Neural progenitor cell (in vitro differentiated cells): ENCODE data around the gene MAGI2. TPM values are rescaled to one million over a fixed set of nuclear protein-coding genes. Genes with fewer than 3 reads are reported as not detected.
A peak's percentile ranks its signal among the peaks of the same experiment; 100 is the strongest.

Experiments used
- DNase-seq: peaks from one replicate; pipeline ENCODE4 v3.0.0-alpha.2; 2016; ENCODE audit warnings: low spot score
- H2AFZ ChIP-seq: fragments of 200-600 bp; sonication (generic); replicated peaks from 2 replicates; pipeline ENCODE4 v1.6.1; 2016; ENCODE audit warnings: antibody characterized with exemption
- H3F3A ChIP-seq: fragments of 200-600 bp; sonication (generic); 2 replicates; pipeline ENCODE4 v1.6.1; 2016; ENCODE audit warnings: antibody characterized with exemption, low read depth
- H3K27ac ChIP-seq: fragments of 200-600 bp; sonication (generic); 2 replicates; pipeline ENCODE4 v1.5.1; 2016; ENCODE audit warnings: mild to moderate bottlenecking
- H3K27me3 ChIP-seq: fragments of 200-600 bp; sonication (generic); 2 replicates; pipeline ENCODE4 v1.6.1; 2016; ENCODE audit warnings: mild to moderate bottlenecking, moderate library complexity
- H3K36me3 ChIP-seq: fragments of 200-600 bp; sonication (generic); 2 replicates; pipeline ENCODE4 v1.5.1; 2016
- H3K4me1 ChIP-seq: fragments of 200-600 bp; sonication (generic); 2 replicates; pipeline ENCODE4 v1.6.1; 2016; ENCODE audit warnings: mixed run types
- H3K4me2 ChIP-seq: fragments of 200-600 bp; sonication (generic); 2 replicates; pipeline ENCODE4 v1.6.1; 2016
- H3K4me3 ChIP-seq: fragments of 200-600 bp; sonication (generic); 2 replicates; pipeline ENCODE4 v1.5.1; 2016
- H3K79me2 ChIP-seq: fragments of 200-600 bp; sonication (generic); 2 replicates; pipeline ENCODE4 v1.6.1; 2016; ENCODE audit warnings: low read depth
- H3K9ac ChIP-seq: fragments of 200-600 bp; sonication (generic); 2 replicates; pipeline ENCODE4 v1.6.1; 2016
- H3K9me3 ChIP-seq: fragments of 200-600 bp; sonication (generic); 2 replicates; pipeline ENCODE4 v1.5.1; 2016; ENCODE audit warnings: low read depth
- H4K20me1 ChIP-seq: fragments of 200-600 bp; sonication (generic); 2 replicates; pipeline ENCODE4 v1.6.1; 2016; ENCODE audit warnings: low read depth
- H3K27ac Mint-ChIP-seq: 3 replicates; pipeline ENCODE4 v1.8.0; 2021; ENCODE audit warnings: mixed read lengths
- H3K27me3 Mint-ChIP-seq: 2 replicates; pipeline ENCODE4 v1.8.0; 2022; ENCODE audit warnings: low read depth, mild to moderate bottlenecking, inconsistent platforms, moderate library complexity, mixed read lengths; ENCODE audit not compliant: insufficient read depth
- H3K36me3 Mint-ChIP-seq: 3 replicates; pipeline ENCODE4 v1.8.0; 2021; ENCODE audit warnings: mixed read lengths
- H3K4me1 Mint-ChIP-seq: 3 replicates; pipeline ENCODE4 v1.8.0; 2021; ENCODE audit warnings: mixed read lengths
- H3K4me3 Mint-ChIP-seq: 3 replicates; pipeline ENCODE4 v1.8.0; 2021; ENCODE audit warnings: mild to moderate bottlenecking, moderate library complexity, mixed read lengths
- H3K9me3 Mint-ChIP-seq: 3 replicates; pipeline ENCODE4 v1.8.0; 2020; ENCODE audit warnings: mixed read lengths
- CTCF ChIP-seq: fragments of 200-600 bp; sonication (generic); IDR thresholded peaks from 2 replicates; pipeline ENCODE4 v1.5.1; 2017; ENCODE audit warnings: antibody characterized with exemption, mild to moderate bottlenecking
- EZH2 ChIP-seq: fragments of 200-600 bp; sonication (generic); IDR thresholded peaks from 2 replicates; pipeline ENCODE4 v1.6.1; 2017; ENCODE audit warnings: antibody characterized with exemption, mild to moderate bottlenecking, moderate library complexity
- EZH2phosphoT487 ChIP-seq: fragments of 200-600 bp; sonication (generic); IDR thresholded peaks from 2 replicates; pipeline ENCODE4 v1.6.1; 2017; ENCODE audit warnings: antibody characterized with exemption
- total RNA-seq: library from RNA; depleted of rRNA; stranded (reverse); fragments of >200 nt; gene quantifications from 2 replicates; pipeline ENCODE4 v1.2.3, GENCODE V29; 2015; ENCODE audit warnings: low replicate concordance

Gene MAGI2
- total RNA-seq, 1 donor from 2014 or later: 5.8 TPM

- H3K4me3 ChIP-seq: no peak overlapping the region
- H3K4me1 ChIP-seq: peaks cover 10% of the 10 kb centered on the region
- Mint-ChIP-seq H3K4me1 (peaks cover 36% of the 10 kb centered on the region), H3K4me3 (no peak overlapping the region), H3K27me3 (peaks cover 3% of the 10 kb centered on the region), H3K9me3 (no peaks in the 10 kb centered on the region), H3K36me3 (no peaks in the 10 kb centered on the region), H3K27ac (peak overlapping the region; percentile 40)
- no peak overlapping the region for H3K27ac ChIP-seq
- no peaks in the 10 kb centered on the region for H3F3A ChIP-seq
- H3K9ac ChIP-seq: no peak overlapping the region
- H4K20me1 ChIP-seq: no peaks in the 10 kb centered on the region
- no peaks in the 10 kb centered on the region for H3K27me3 ChIP-seq
- no peaks in the 10 kb centered on the region for H3K36me3 ChIP-seq
- TF ChIP-seq EZH2phosphoT487: no peak
- no peak for TF ChIP-seq CTCF
- no peak for TF ChIP-seq EZH2
- H3K79me2 ChIP-seq: no peaks in the 10 kb centered on the region
- H3K4me2 ChIP-seq: no peak overlapping the region
- DNase-seq: no peak
- no peak overlapping the region for H2AFZ ChIP-seq
- no peaks in the 10 kb centered on the region for H3K9me3 ChIP-seq
Observed at GRCh38 chr7:78047800-78048199, 1405.7 kb downstream of the MAGI2 start.

- H3K4me3 Mint-ChIP-seq: no peak overlapping the region
- H3K4me3 ChIP-seq: no peak overlapping the region
- H3K27me3 Mint-ChIP-seq: peaks cover 2% of the 10 kb centered on the region
- no peak overlapping the region for H3K9ac ChIP-seq
- H3K27ac Mint-ChIP-seq: no peak overlapping the region
- no peak overlapping the region for H3K4me2 ChIP-seq
- peaks cover 2% of the 10 kb centered on the region for H3K9me3 Mint-ChIP-seq
- no peaks in the 10 kb centered on the region for H3K27me3 ChIP-seq
- H2AFZ ChIP-seq: no peak overlapping the region
- DNase-seq: no peak
- TF ChIP-seq CTCF: no peak
- TF ChIP-seq EZH2phosphoT487: no peak
- no peak for TF ChIP-seq EZH2
- peaks cover 7% of the 10 kb centered on the region for H3F3A ChIP-seq
- peaks cover 14% of the 10 kb centered on the region for H3K4me1 ChIP-seq
- H3K9me3 ChIP-seq: no peaks in the 10 kb centered on the region
- no peaks in the 10 kb centered on the region for H3K36me3 ChIP-seq
- H4K20me1 ChIP-seq: no peaks in the 10 kb centered on the region
- H3K79me2 ChIP-seq: no peaks in the 10 kb centered on the region
- H3K36me3 Mint-ChIP-seq: no peaks in the 10 kb centered on the region
- peaks cover 28% of the 10 kb centered on the region for H3K4me1 Mint-ChIP-seq
- no peak overlapping the region for H3K27ac ChIP-seq
Observed at GRCh38 chr7:78043159-78043558, 1410.3 kb downstream of the MAGI2 start.

GRCh38 chr7:78041423-78041822 is 1412.0 kb downstream of the MAGI2 start:
- DNase-seq: no peak
- Mint-ChIP-seq H3K4me3 (no peak overlapping the region), H3K36me3 (no peaks in the 10 kb centered on the region), H3K27me3 (peaks cover 2% of the 10 kb centered on the region), H3K9me3 (peaks cover 2% of the 10 kb centered on the region), H3K4me1 (peaks cover 35% of the 10 kb centered on the region), H3K27ac (peak overlapping the region; percentile 50)
- Histone ChIP-seq H3K4me3 (no peak overlapping the region), H3K27ac (no peak overlapping the region), H3K9ac (no peak overlapping the region), H4K20me1 (no peaks in the 10 kb centered on the region), H3K79me2 (no peaks in the 10 kb centered on the region), H3K36me3 (no peaks in the 10 kb centered on the region), H3F3A (peaks cover 7% of the 10 kb centered on the region), H3K4me2 (no peak overlapping the region), H3K4me1 (peaks cover 23% of the 10 kb centered on the region), H3K9me3 (no peaks in the 10 kb centered on the region), H2AFZ (no peak overlapping the region), H3K27me3 (no peaks in the 10 kb centered on the region)
- TF ChIP-seq EZH2 (no peak), CTCF (no peak), EZH2phosphoT487 (no peak)
